HEK293 (cell line): Measurements from ENCODE around the gene C20orf173.

Experiments used
- GFI1B ChIP-seq: fragments of 450-650 bp; formaldehyde crosslinking; IDR thresholded peaks from 2 replicates; pipeline ENCODE4 v1.5.1; 2016; ENCODE audit warnings: missing biosample characterization, missing genetic modification characterization
- GLI4 ChIP-seq: fragments of 450-650 bp; formaldehyde crosslinking; IDR thresholded peaks from 2 replicates; pipeline ENCODE4 v1.5.1; 2016; ENCODE audit warnings: missing biosample characterization, missing genetic modification characterization
- INSM2 ChIP-seq: fragments of 450-650 bp; formaldehyde crosslinking; IDR thresholded peaks from 2 replicates; pipeline ENCODE4 v1.5.1; 2016; ENCODE audit warnings: missing biosample characterization, missing genetic modification characterization
- KLF10 ChIP-seq: fragments of 450-650 bp; IDR thresholded peaks from 2 replicates; pipeline ENCODE4 v1.5.1; 2018; ENCODE audit warnings: missing biosample characterization, mild to moderate bottlenecking, missing genetic modification characterization
- KLF8 ChIP-seq: fragments of 450-650 bp; formaldehyde crosslinking; IDR thresholded peaks from 2 replicates; pipeline ENCODE4 v1.5.1; 2016; ENCODE audit warnings: missing biosample characterization, missing genetic modification characterization
- MYNN ChIP-seq: fragments of 450-650 bp; formaldehyde crosslinking; IDR thresholded peaks from 2 replicates; pipeline ENCODE4 v1.5.1; 2016; ENCODE audit warnings: missing biosample characterization, missing genetic modification characterization, borderline replicate concordance
- MZF1 ChIP-seq: fragments of 450-650 bp; formaldehyde crosslinking; IDR thresholded peaks from 2 replicates; pipeline ENCODE4 v1.5.1; 2017; ENCODE audit warnings: missing biosample characterization, missing genetic modification characterization, borderline replicate concordance
- PRDM10 ChIP-seq: fragments of 450-650 bp; formaldehyde crosslinking; IDR thresholded peaks from 2 replicates; pipeline ENCODE4 v1.5.1; 2016; ENCODE audit warnings: missing biosample characterization, missing genetic modification characterization
- PRDM2 ChIP-seq: fragments of 450-650 bp; formaldehyde crosslinking; IDR thresholded peaks from 2 replicates; pipeline ENCODE4 v1.5.1; 2016; ENCODE audit warnings: missing biosample characterization, missing genetic modification characterization, borderline replicate concordance
- ZBTB48 ChIP-seq: fragments of 450-650 bp; formaldehyde crosslinking; IDR thresholded peaks from 2 replicates; pipeline ENCODE4 v1.5.1; 2016; ENCODE audit warnings: missing biosample characterization, missing genetic modification characterization
- ZNF132 ChIP-seq: fragments of 450-650 bp; formaldehyde crosslinking; IDR thresholded peaks from 2 replicates; pipeline ENCODE4 v1.5.1; 2017; ENCODE audit warnings: missing biosample characterization, missing genetic modification characterization, borderline replicate concordance
- ZNF266 ChIP-seq: fragments of 450-650 bp; formaldehyde crosslinking; IDR thresholded peaks from 2 replicates; pipeline ENCODE4 v1.5.1; 2016; ENCODE audit warnings: missing biosample characterization, missing genetic modification characterization, low read depth
- ZNF280C ChIP-seq: fragments of 450-650 bp; formaldehyde crosslinking; IDR thresholded peaks from 2 replicates; pipeline ENCODE4 v1.5.1; 2016; ENCODE audit warnings: missing biosample characterization, missing genetic modification characterization
- ZNF341 ChIP-seq: fragments of 450-650 bp; formaldehyde crosslinking; IDR thresholded peaks from 2 replicates; pipeline ENCODE4; 2016; ENCODE audit warnings: low read depth, missing biosample characterization, missing genetic modification characterization
- ZNF398 ChIP-seq: fragments of 450-650 bp; formaldehyde crosslinking; IDR thresholded peaks from 2 replicates; pipeline ENCODE4 v1.5.1; 2017; ENCODE audit warnings: missing biosample characterization, missing genetic modification characterization
- ZNF416 ChIP-seq: fragments of 450-650 bp; formaldehyde crosslinking; IDR thresholded peaks from 2 replicates; pipeline ENCODE4 v1.5.1; 2016; ENCODE audit warnings: missing biosample characterization, missing genetic modification characterization
- ZNF514 ChIP-seq: fragments of 450-650 bp; formaldehyde crosslinking; IDR thresholded peaks from 2 replicates; pipeline ENCODE4 v1.5.1; 2016; ENCODE audit warnings: missing biosample characterization, missing genetic modification characterization
- ZNF549 ChIP-seq: fragments of 450-650 bp; IDR thresholded peaks from 2 replicates; pipeline ENCODE4 v1.5.1; 2018; ENCODE audit warnings: missing biosample characterization, missing genetic modification characterization, mild to moderate bottlenecking, inconsistent platforms, moderate library complexity
- ZNF558 ChIP-seq: fragments of 450-650 bp; formaldehyde crosslinking; IDR thresholded peaks from 2 replicates; pipeline ENCODE4 v1.5.1; 2016; ENCODE audit warnings: missing biosample characterization, missing genetic modification characterization
- ZNF580 ChIP-seq: fragments of 450-650 bp; formaldehyde crosslinking; IDR thresholded peaks from 2 replicates; pipeline ENCODE4 v1.5.1; 2016; ENCODE audit warnings: missing biosample characterization, missing genetic modification characterization
- ZNF701 ChIP-seq: fragments of 450-650 bp; formaldehyde crosslinking; IDR thresholded peaks from 2 replicates; pipeline ENCODE4 v1.5.1; 2016; ENCODE audit warnings: missing biosample characterization, missing genetic modification characterization
- ZNF830 ChIP-seq: fragments of 450-650 bp; IDR thresholded peaks from 2 replicates; pipeline ENCODE4 v1.5.0; 2018; ENCODE audit warnings: missing biosample characterization, missing genetic modification characterization, low read depth, mild to moderate bottlenecking, moderate library complexity
- ZSCAN16 ChIP-seq: fragments of 450-650 bp; formaldehyde crosslinking; IDR thresholded peaks from 2 replicates; pipeline ENCODE4 v1.5.1; 2016; ENCODE audit warnings: missing biosample characterization, missing genetic modification characterization

Gene C20orf173

GRCh38 chr20:35541783-35542662 lies 12.6 kb upstream of the C20orf173 start, which contains the start of gene ERGIC3 (continued):
- TF ChIP-seq PRDM2 (tag by site-specific recombination): no peak
- TF ChIP-seq ZNF398 (tag by site-specific recombination): no peak
- TF ChIP-seq MZF1 (tag by site-specific recombination): no peak
- TF ChIP-seq ZSCAN16 (tag by site-specific recombination): no peak
- TF ChIP-seq ZNF580: no peak; the same call in 1 of the 2 replicates
- peak; percentile 77 for TF ChIP-seq KLF10 (tag by site-specific recombination)
- no peak for TF ChIP-seq ZNF266 (tag by site-specific recombination)
- no peak for TF ChIP-seq ZNF280C (tag by site-specific recombination)
- TF ChIP-seq ZNF514: no peak
- TF ChIP-seq ZNF132: no peak
- no peak for TF ChIP-seq INSM2 (tag by site-specific recombination)
- TF ChIP-seq ZNF341 (tag by site-specific recombination): peak; percentile 27; the same call in 1 of the 2 replicates
- TF ChIP-seq GFI1B (tag by site-specific recombination): no peak
- no peak for TF ChIP-seq ZNF558 (tag by site-specific recombination)
- TF ChIP-seq GLI4: no peak
- TF ChIP-seq ZNF830 (tag by site-specific recombination): no peak
- TF ChIP-seq ZNF549 (tag by site-specific recombination): no peak
- no peak for TF ChIP-seq MYNN (tag by site-specific recombination)
- TF ChIP-seq PRDM10 (tag by site-specific recombination): peak; percentile 30; the same call in 1 of the 2 replicates
- no peak for TF ChIP-seq ZNF701 (tag by site-specific recombination)
- no peak for TF ChIP-seq ZNF416 (tag by site-specific recombination)
- peak; percentile 84 for TF ChIP-seq KLF8
- no peak; the same call in 1 of the 2 replicates for TF ChIP-seq ZBTB48 (tag by site-specific recombination)
